Central memory CD8-positive, alpha-beta T cell (primary cell): Measurements from ENCODE around the gene SIRT6.
"Not testable (repeated sequence)": the region's sequence is repeated elsewhere in the genome, so short reads cannot be mapped to it uniquely, and the experiment has no call there.

Experiments
- ATAC-seq: fragments of 150-1000 bp; cut with Tn5 transposase; replicated peaks from 2 replicates; pipeline ENCODE4 v1.10.0; 2022; ENCODE audit warnings: mild to moderate bottlenecking, moderate FRiP score, moderate number of reproducible peaks; ENCODE audit not compliant: poor library complexity, severe bottlenecking; ENCODE audit errors: extremely low read depth
- DNase-seq, 2 donors: peaks; one replicate each; pipeline ENCODE4 v3.0.0; 2021; ENCODE audit warnings: low spot score in 2 of 2
- H3K27ac Mint-ChIP-seq: one replicate; pipeline ENCODE4 v1.8.0; 2022; ENCODE audit warnings: low read depth, mild to moderate bottlenecking, moderate library complexity, mixed read lengths
- H3K27me3 Mint-ChIP-seq: one replicate; pipeline ENCODE4 v1.8.0; 2022; ENCODE audit warnings: mixed read lengths
- H3K36me3 Mint-ChIP-seq: one replicate; pipeline ENCODE4 v1.8.0; 2022; ENCODE audit warnings: mild to moderate bottlenecking, moderate library complexity, mixed read lengths; ENCODE audit not compliant: insufficient read depth
- H3K4me1 Mint-ChIP-seq: one replicate; pipeline ENCODE4 v1.8.0; 2022; ENCODE audit warnings: mixed read lengths
- H3K4me3 Mint-ChIP-seq: one replicate; pipeline ENCODE4 v1.8.0; 2022; ENCODE audit warnings: mild to moderate bottlenecking, moderate library complexity, mixed read lengths
- H3K9me3 Mint-ChIP-seq: one replicate; pipeline ENCODE4 v1.8.0; 2022; ENCODE audit warnings: mixed read lengths

The SIRT6 gene

GRCh38 chr19:4182084-4182810 lies at the start of gene SIRT6, which contains the start of gene ANKRD24:
SIRT6 (minus strand) TSS chr19:4182563; CDS start chr19:4182539, 24 bp downstream.
ANKRD24 (plus strand) TSS chr19:4182689; CDS start chr19:4186426, 3,737 bp downstream.
- no peaks in the 10 kb centered on the region for H3K9me3 Mint-ChIP-seq
- peak within 1 kb of the TSS; percentile 95 for H3K27ac Mint-ChIP-seq
- DNase-seq (peak; percentile 85 to 94), ATAC-seq (peak; percentile 86)
- peak within 1 kb of the TSS; percentile 98 for H3K4me3 Mint-ChIP-seq
- peaks cover 44% of the 10 kb centered on the region for H3K4me1 Mint-ChIP-seq
- H3K36me3 Mint-ChIP-seq: peaks cover 25% of the 10 kb centered on the region
- no peaks in the 10 kb centered on the region for H3K27me3 Mint-ChIP-seq

GRCh38 chr19:4232139-4232538 lies 49.8 kb upstream of the SIRT6 start:
- H3K4me1 Mint-ChIP-seq, H3K9me3 Mint-ChIP-seq, DNase-seq, H3K36me3 Mint-ChIP-seq, H3K4me3 Mint-ChIP-seq, ATAC-seq, H3K27ac Mint-ChIP-seq: not testable (repeated sequence)
- H3K27me3 Mint-ChIP-seq: peaks cover 14% of the 10 kb centered on the region

GRCh38 chr19:4231521-4231920 lies 49.2 kb upstream of the SIRT6 start:
- H3K4me1 Mint-ChIP-seq, H3K27ac Mint-ChIP-seq, H3K9me3 Mint-ChIP-seq: not testable (repeated sequence)

DNA sequence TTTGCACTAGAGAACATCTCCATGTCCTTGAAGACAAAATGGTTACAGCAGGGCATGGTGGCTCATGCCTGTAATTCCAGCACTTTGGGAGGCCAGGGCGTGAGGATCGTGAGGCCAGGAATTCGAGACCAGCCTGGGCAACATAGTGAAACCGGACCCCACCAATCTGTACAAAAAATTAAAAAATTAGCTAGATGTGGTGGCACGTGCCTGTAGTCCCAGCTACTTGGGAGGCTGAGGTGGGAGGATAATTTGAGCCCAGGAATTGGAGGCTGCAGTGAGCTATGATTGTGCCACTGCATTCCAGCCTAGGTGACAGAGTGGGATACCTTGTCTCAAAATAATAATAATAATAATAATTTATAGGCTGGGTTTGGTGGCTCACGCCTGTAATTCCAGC lies 47.9 kb upstream of the SIRT6 start:
- H3K27me3 Mint-ChIP-seq: peaks cover 14% of the 10 kb centered on the region
- H3K4me1 Mint-ChIP-seq, H3K4me3 Mint-ChIP-seq, H3K36me3 Mint-ChIP-seq, H3K27ac Mint-ChIP-seq, DNase-seq, H3K9me3 Mint-ChIP-seq, ATAC-seq: not testable (repeated sequence)

More at GRCh38 chr19:4231521-4231920, 49.2 kb upstream of the SIRT6 start:
- H3K36me3 Mint-ChIP-seq, H3K4me3 Mint-ChIP-seq, ATAC-seq, DNase-seq: not testable (repeated sequence)
- peaks cover 14% of the 10 kb centered on the region for H3K27me3 Mint-ChIP-seq

DNA sequence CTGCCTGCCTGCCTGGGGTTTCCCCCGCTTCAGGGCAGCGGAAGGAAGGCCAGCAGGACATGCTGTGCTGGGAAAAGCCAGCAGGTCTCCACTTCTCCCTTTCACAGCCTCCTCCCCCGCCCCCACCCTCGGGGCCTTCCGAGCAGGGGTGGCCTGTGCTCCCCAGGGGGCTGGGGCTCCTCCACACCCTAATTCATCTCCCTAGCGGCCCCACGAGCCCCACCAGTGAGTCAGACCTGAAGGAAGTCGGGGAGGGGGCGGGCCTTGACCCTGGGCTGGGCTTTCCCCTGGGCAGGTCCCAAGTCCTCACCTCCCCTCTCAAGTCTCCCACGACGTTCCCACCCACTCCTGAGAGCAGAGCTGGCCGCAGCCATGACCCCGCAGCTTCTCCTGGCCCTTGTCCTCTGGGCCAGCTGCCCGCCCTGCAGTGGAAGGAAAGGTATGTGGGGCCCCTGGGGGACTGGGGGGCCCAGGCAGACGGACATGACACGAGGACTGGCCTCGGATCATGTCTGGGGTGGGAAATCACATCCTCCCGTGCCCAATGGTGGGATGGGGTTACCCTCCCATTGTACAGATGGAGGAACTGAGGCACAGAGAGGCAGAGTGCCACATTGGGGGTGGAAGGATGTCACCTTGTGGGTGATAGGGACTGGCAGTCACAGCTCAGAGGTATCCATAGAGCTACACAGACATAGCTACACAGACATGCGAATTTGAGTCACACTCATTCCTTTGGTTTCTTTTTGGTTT lies 47.0 kb upstream of the SIRT6 start, which contains the start of gene EBI3:
TSS of gene EBI3 (plus strand) at position 345 of the 753 bp plus-strand sequence. CDS start at position 373, 28 bp downstream.
- Mint-ChIP-seq H3K4me3 (no peak within 1 kb of the TSS), H3K36me3 (no peaks in the 10 kb centered on the region), H3K9me3 (no peaks in the 10 kb centered on the region), H3K27ac (no peak within 1 kb of the TSS), H3K4me1 (no peaks in the 10 kb centered on the region), H3K27me3 (peaks cover 14% of the 10 kb centered on the region)
- DNase-seq (no peak), ATAC-seq (peak; percentile 67)

DNA sequence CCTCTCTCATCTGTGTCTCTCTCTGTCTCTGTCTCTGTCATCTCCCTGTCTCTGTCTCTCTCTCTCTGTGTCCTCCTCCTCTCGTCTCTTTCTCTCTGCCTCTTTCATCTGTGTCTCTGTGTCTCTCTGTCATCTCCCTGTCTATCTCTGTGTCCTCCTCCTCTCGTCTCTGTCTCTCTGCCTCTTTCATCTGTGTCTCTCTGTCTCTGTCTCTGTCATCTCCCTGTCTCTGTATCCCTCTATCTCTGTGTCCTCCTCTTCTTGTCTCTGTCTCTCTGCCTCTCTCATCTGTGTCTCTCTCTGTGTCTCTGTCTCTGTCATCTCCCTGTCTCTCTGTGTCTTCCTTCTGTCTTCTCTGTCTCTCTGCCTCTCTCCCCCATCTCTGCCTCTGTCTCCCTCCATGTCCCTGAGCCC lies 46.4 kb upstream of the SIRT6 start:
- ATAC-seq (no peak), DNase-seq (no peak)
- Mint-ChIP-seq H3K4me1 (no peaks in the 10 kb centered on the region), H3K36me3 (no peaks in the 10 kb centered on the region), H3K27ac (no peak overlapping the region), H3K9me3 (no peaks in the 10 kb centered on the region), H3K27me3 (peaks cover 9% of the 10 kb centered on the region), H3K4me3 (no peak overlapping the region)

GRCh38 chr19:4227771-4228170 lies 45.4 kb upstream of the SIRT6 start:
- Mint-ChIP-seq H3K27ac (no peak overlapping the region), H3K4me1 (no peaks in the 10 kb centered on the region), H3K4me3 (no peak overlapping the region), H3K9me3 (no peaks in the 10 kb centered on the region), H3K27me3 (no peaks in the 10 kb centered on the region), H3K36me3 (no peaks in the 10 kb centered on the region)
- ATAC-seq: no peak
- DNase-seq: no peak

GRCh38 chr19:4225885-4226284 lies 43.5 kb upstream of the SIRT6 start:
- DNase-seq (no peak), ATAC-seq (no peak)
- Mint-ChIP-seq H3K4me1 (no peaks in the 10 kb centered on the region), H3K27me3 (no peaks in the 10 kb centered on the region), H3K27ac (no peak overlapping the region), H3K36me3 (no peaks in the 10 kb centered on the region), H3K4me3 (no peak overlapping the region), H3K9me3 (no peaks in the 10 kb centered on the region)

- Mint-ChIP-seq H3K36me3 (no peaks in the 10 kb centered on the region), H3K27me3 (no peaks in the 10 kb centered on the region), H3K27ac (no peak overlapping the region), H3K9me3 (no peaks in the 10 kb centered on the region), H3K4me1 (no peaks in the 10 kb centered on the region), H3K4me3 (no peak overlapping the region)
- ATAC-seq: no peak
- DNase-seq: no peak
These were observed 42.1 kb upstream of the SIRT6 start for GRCh38 chr19:4224470-4224869.

DNA sequence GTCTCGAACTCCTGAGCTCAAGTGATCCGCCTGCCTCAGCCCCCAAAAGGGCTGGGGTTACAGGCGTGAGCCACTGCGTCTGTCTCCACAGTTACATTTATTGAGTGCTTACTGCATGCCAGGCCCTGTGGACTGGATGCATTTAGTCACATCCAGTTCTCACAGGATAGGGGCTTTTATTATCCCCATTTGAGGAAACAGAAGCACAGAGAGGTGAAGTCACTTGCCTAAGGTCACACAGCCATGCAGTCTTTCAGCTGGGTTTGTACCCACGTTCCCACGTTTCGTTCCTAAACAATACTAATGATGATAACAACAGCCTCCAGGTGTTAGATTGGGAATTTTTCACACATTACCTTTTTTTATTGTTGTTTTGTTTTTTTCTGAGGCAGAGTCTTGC lies 37.8 kb upstream of the SIRT6 start:
- Mint-ChIP-seq H3K9me3 (no peaks in the 10 kb centered on the region), H3K4me1 (peaks cover under 1% of the 10 kb centered on the region), H3K27me3 (no peaks in the 10 kb centered on the region), H3K4me3 (no peak overlapping the region), H3K36me3 (no peaks in the 10 kb centered on the region), H3K27ac (no peak overlapping the region)
- DNase-seq: no peak
- ATAC-seq: no peak

- not testable (repeated sequence) for H3K27me3 Mint-ChIP-seq
These were observed 36.2 kb upstream of the SIRT6 start for GRCh38 chr19:4218523-4218922.

GRCh38 chr19:4217429-4218264 lies 35.3 kb upstream of the SIRT6 start:
- H3K27me3 Mint-ChIP-seq: peaks cover under 1% of the 10 kb centered on the region
- H3K4me3 Mint-ChIP-seq: no peak overlapping the region
- no peak overlapping the region for H3K27ac Mint-ChIP-seq
- peaks cover 12% of the 10 kb centered on the region for H3K4me1 Mint-ChIP-seq
- no peaks in the 10 kb centered on the region for H3K9me3 Mint-ChIP-seq
- no peaks in the 10 kb centered on the region for H3K36me3 Mint-ChIP-seq
- DNase-seq (no peak), ATAC-seq (no peak)

More at GRCh38 chr19:4218523-4218922, 36.2 kb upstream of the SIRT6 start:
- ATAC-seq, H3K36me3 Mint-ChIP-seq, H3K9me3 Mint-ChIP-seq, H3K27ac Mint-ChIP-seq, DNase-seq, H3K4me3 Mint-ChIP-seq: not testable (repeated sequence)
- peaks cover 12% of the 10 kb centered on the region for H3K4me1 Mint-ChIP-seq
